ENCODE data around the gene AP1M2.
"Not testable (repeated sequence)": the region's sequence is repeated elsewhere in the genome, so short reads cannot be mapped to it uniquely, and the experiment has no call there.

AP1M2 gene

GRCh38 chr19:10533646-10534386 is 53.3 kb downstream of the AP1M2 start:
- Histone ChIP-seq H3K4me2 (ENCODE audit: low read length) (no peak overlapping the region), H4K20me1 (ENCODE audit: insufficient read depth, low read length) (no peaks in the 10 kb centered on the region), H3K4me1 (ENCODE audit: insufficient read depth, low read length, severe bottlenecking) (no peaks in the 10 kb centered on the region), H3K79me2 (ENCODE audit: insufficient read depth, low read length) (no peaks in the 10 kb centered on the region), H3K9me2 (ENCODE audit: low read depth, low read length) (no peaks in the 10 kb centered on the region), H3K27me3 (ENCODE audit: insufficient read depth, low read length) (no peaks in the 10 kb centered on the region), H3K27ac (ENCODE audit: low read depth, low read length, poor library complexity, severe bottlenecking) (no peak overlapping the region), H3K9me3 (ENCODE audit: low read length) (no peaks in the 10 kb centered on the region), H3K9ac (ENCODE audit: low read length) (no peak overlapping the region), H2AFZ (ENCODE audit: low read length) (no peak overlapping the region), H3K36me3 (ENCODE audit: insufficient read depth, low read length) (no peaks in the 10 kb centered on the region), H3K4me3 (ENCODE audit: low read depth, low read length, poor library complexity, severe bottlenecking) (no peak overlapping the region), H3F3A (ENCODE audit: insufficient read depth, low read length) (no peaks in the 10 kb centered on the region)
- TF ChIP-seq EZH2 (IDR thresholded peaks at IDR 0.05; ENCODE audit: borderline replicate concordance, low read length) (no peak), CTCF (IDR thresholded peaks at IDR 0.05; ENCODE audit: low read length) (no peak)

GRCh38 chr19:10532457-10532856 is 54.7 kb downstream of the AP1M2 start:
- Histone ChIP-seq H3K9me3 (ENCODE audit: low read length) (no peaks in the 10 kb centered on the region), H3K27ac (ENCODE audit: low read depth, low read length, poor library complexity, severe bottlenecking) (no peak overlapping the region), H3K4me3 (ENCODE audit: low read depth, low read length, poor library complexity, severe bottlenecking) (no peak overlapping the region), H3K36me3 (ENCODE audit: insufficient read depth, low read length) (no peaks in the 10 kb centered on the region), H3K27me3 (ENCODE audit: insufficient read depth, low read length) (no peaks in the 10 kb centered on the region), H3K9me2 (ENCODE audit: low read depth, low read length) (no peaks in the 10 kb centered on the region), H3K4me1 (ENCODE audit: insufficient read depth, low read length, severe bottlenecking) (no peaks in the 10 kb centered on the region), H3K9ac (ENCODE audit: low read length) (no peak overlapping the region), H3K79me2 (ENCODE audit: insufficient read depth, low read length) (no peaks in the 10 kb centered on the region), H3K4me2 (ENCODE audit: low read length) (no peak overlapping the region), H2AFZ (ENCODE audit: low read length) (no peak overlapping the region), H3F3A (ENCODE audit: insufficient read depth, low read length) (no peaks in the 10 kb centered on the region), H4K20me1 (ENCODE audit: insufficient read depth, low read length) (no peaks in the 10 kb centered on the region)
- no peak for TF ChIP-seq EZH2 (IDR thresholded peaks at IDR 0.05; ENCODE audit: borderline replicate concordance, low read length)
- TF ChIP-seq CTCF (IDR thresholded peaks at IDR 0.05; ENCODE audit: low read length): no peak

DNA sequence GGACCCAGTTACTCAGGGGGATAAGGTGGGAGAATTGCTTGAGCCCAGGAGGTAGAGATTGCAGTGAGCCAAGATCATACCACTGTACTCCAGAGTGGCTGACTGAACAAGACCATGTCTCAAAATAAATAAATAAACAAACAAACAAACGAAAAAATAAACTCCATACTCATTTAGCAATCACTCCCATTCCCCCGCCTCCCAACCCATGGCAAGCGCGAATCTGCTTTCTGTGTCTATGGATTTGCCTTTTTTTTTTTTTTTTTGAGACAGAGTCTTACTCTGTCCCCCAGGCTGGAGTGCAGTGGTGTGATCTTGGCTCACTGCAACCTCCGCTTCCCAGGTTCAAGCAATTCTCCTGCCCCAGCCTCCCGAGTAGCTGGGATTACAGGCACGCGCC is 60.2 kb downstream of the AP1M2 start:
- H3K36me3 ChIP-seq (ENCODE audit: insufficient read depth, low read length); H3K27ac ChIP-seq (ENCODE audit: low read depth, low read length, poor library complexity, severe bottlenecking); H3K27me3 ChIP-seq (ENCODE audit: insufficient read depth, low read length); H3K9me3 ChIP-seq (ENCODE audit: low read length); H3K4me1 ChIP-seq (ENCODE audit: insufficient read depth, low read length, severe bottlenecking); H3K4me3 ChIP-seq (ENCODE audit: low read depth, low read length, poor library complexity, severe bottlenecking); H3K9ac ChIP-seq (ENCODE audit: low read length); H4K20me1 ChIP-seq (ENCODE audit: insufficient read depth, low read length); H3K9me2 ChIP-seq (ENCODE audit: low read depth, low read length); H3K79me2 ChIP-seq (ENCODE audit: insufficient read depth, low read length); H2AFZ ChIP-seq (ENCODE audit: low read length); H3F3A ChIP-seq (ENCODE audit: insufficient read depth, low read length); H3K4me2 ChIP-seq (ENCODE audit: low read length): not testable (repeated sequence)

- Histone ChIP-seq H3K9me2 (ENCODE audit: low read depth, low read length) (no peaks in the 10 kb centered on the region), H3F3A (ENCODE audit: insufficient read depth, low read length) (no peaks in the 10 kb centered on the region), H3K9me3 (ENCODE audit: low read length) (no peaks in the 10 kb centered on the region), H3K4me2 (ENCODE audit: low read length) (no peak overlapping the region), H3K4me3 (ENCODE audit: low read depth, low read length, poor library complexity, severe bottlenecking) (no peak overlapping the region), H3K27me3 (ENCODE audit: insufficient read depth, low read length) (peaks cover 8% of the 10 kb centered on the region; the same call in 1 of the 2 replicates), H2AFZ (ENCODE audit: low read length) (no peak overlapping the region), H3K9ac (ENCODE audit: low read length) (no peak overlapping the region), H4K20me1 (ENCODE audit: insufficient read depth, low read length) (no peaks in the 10 kb centered on the region), H3K4me1 (ENCODE audit: insufficient read depth, low read length, severe bottlenecking) (no peaks in the 10 kb centered on the region), H3K79me2 (ENCODE audit: insufficient read depth, low read length) (no peaks in the 10 kb centered on the region), H3K27ac (ENCODE audit: low read depth, low read length, poor library complexity, severe bottlenecking) (no peak overlapping the region), H3K36me3 (ENCODE audit: insufficient read depth, low read length) (no peaks in the 10 kb centered on the region)
- no peak for TF ChIP-seq CTCF (IDR thresholded peaks at IDR 0.05; ENCODE audit: low read length)
- no peak for TF ChIP-seq EZH2 (IDR thresholded peaks at IDR 0.05; ENCODE audit: borderline replicate concordance, low read length)
These were observed 61.5 kb downstream of the AP1M2 start for GRCh38 chr19:10525636-10526035.

Data from OCI-LY1 (cell line).